Liver (tissue), 9 donors: ENCODE measurements around the gene ETV3. TPM values are rescaled to one million over a fixed set of nuclear protein-coding genes. Genes with fewer than 3 reads are reported as not detected.

Source experiments
- DNase-seq: peaks from one replicate; pipeline ENCODE4 v3.0.0-alpha.2; 2017; ENCODE audit warnings: low spot score
- H3K27ac ChIP-seq, 2 donors: one replicate each; pipeline ENCODE4 v1.7.0; 2013; ENCODE audit warnings: inconsistent platforms in 2 of 2, low read length in 2 of 2, control low read depth in 1 of 2, low read depth in 1 of 2, mild to moderate bottlenecking in 1 of 2
- H3K27me3 ChIP-seq, 4 donors: one replicate each; pipeline versions ENCODE4 v1.6.1 to v1.7.0; 2013; ENCODE audit warnings: low read length in 3 of 4, inconsistent platforms in 1 of 4, mild to moderate bottlenecking in 1 of 4, moderate library complexity in 1 of 4; ENCODE audit not compliant: control insufficient read depth in 4 of 4, insufficient read depth in 4 of 4
- H3K36me3 ChIP-seq, 4 donors: one replicate each; pipeline versions ENCODE4 v1.6.1 to v1.7.0; 2013; ENCODE audit warnings: low read length in 3 of 4, mild to moderate bottlenecking in 3 of 4, low read depth in 1 of 4, moderate library complexity in 1 of 4; ENCODE audit not compliant: control insufficient read depth in 4 of 4, insufficient read depth in 3 of 4
- H3K4me1 ChIP-seq, 4 donors: one replicate each; pipeline versions ENCODE4 v1.6.1 to v1.7.0; 2013; ENCODE audit warnings: low read length in 3 of 4, mild to moderate bottlenecking in 3 of 4, moderate library complexity in 1 of 4; ENCODE audit not compliant: control insufficient read depth in 4 of 4, insufficient read depth in 4 of 4
- H3K4me3 ChIP-seq, 3 donors: one replicate each; pipeline versions ENCODE4 v1.6.1 to v1.7.0; 2013; ENCODE audit warnings: low read length in 3 of 3, control low read depth in 1 of 3, low read depth in 1 of 3, mild to moderate bottlenecking in 1 of 3
- H3K9ac ChIP-seq, 2 donors: one replicate each; pipeline ENCODE4 v1.7.0; 2013; ENCODE audit warnings: low read length in 2 of 2, mild to moderate bottlenecking in 2 of 2, moderate library complexity in 2 of 2, control low read depth in 1 of 2, low read depth in 1 of 2
- H3K9me3 ChIP-seq, 4 donors: one replicate each; pipeline versions ENCODE4 v1.6.1 to v1.7.0; 2013; ENCODE audit warnings: low read length in 3 of 4; ENCODE audit not compliant: control insufficient read depth in 4 of 4
- ATF3 ChIP-seq: IDR thresholded peaks from 2 replicates; pipeline ENCODE4 v1.6.1; 2016; ENCODE audit warnings: antibody characterized with exemption
- CTCF ChIP-seq: fragments of 150-350 bp; IDR thresholded peaks from 2 replicates; pipeline ENCODE4 v1.5.1; 2017; ENCODE audit warnings: improper control_type of control experiment, low read depth, low read length; ENCODE audit not compliant: missing input control
- EGR1 ChIP-seq, 2 donors: IDR thresholded peaks; 2 replicates each; pipeline ENCODE4 v1.6.1; 2016 to 2018; ENCODE audit warnings: antibody characterized with exemption in 2 of 2, low read depth in 2 of 2
- FOXA1 ChIP-seq: IDR thresholded peaks from 2 replicates; pipeline ENCODE4 v1.6.1; 2016; ENCODE audit warnings: antibody characterized with exemption
- FOXA2 ChIP-seq: IDR thresholded peaks from 2 replicates; pipeline ENCODE4 v1.6.1; 2016; ENCODE audit warnings: antibody characterized with exemption
- GABPA ChIP-seq, 2 donors: IDR thresholded peaks in 1 of 2; conservative IDR thresholded peaks in 1 of 2; 2 replicates each; pipeline ENCODE4 v1.6.1; 2016; ENCODE audit warnings: antibody characterized with exemption in 2 of 2, mild to moderate bottlenecking in 1 of 2, moderate library complexity in 1 of 2
- HNF4G ChIP-seq: IDR thresholded peaks from 2 replicates; pipeline ENCODE4 v1.6.1; 2016; ENCODE audit warnings: antibody characterized with exemption
- JUND ChIP-seq, 2 donors: IDR thresholded peaks; 2 replicates each; pipeline ENCODE4 v1.6.1; 2016; ENCODE audit warnings: antibody characterized with exemption in 2 of 2
- MAX ChIP-seq: IDR thresholded peaks from 2 replicates; pipeline ENCODE4 v1.6.1; 2016; ENCODE audit warnings: antibody characterized with exemption
- NR2F2 ChIP-seq: IDR thresholded peaks from 2 replicates; pipeline ENCODE4 v1.6.1; 2016; ENCODE audit warnings: antibody characterized with exemption
- RAD21 ChIP-seq, 2 donors: IDR thresholded peaks; 2 replicates each; pipeline ENCODE4 v1.6.1; 2016; ENCODE audit warnings: antibody characterized with exemption in 2 of 2, mild to moderate bottlenecking in 2 of 2
- REST ChIP-seq: IDR thresholded peaks from 2 replicates; pipeline ENCODE4 v1.6.1; 2016; ENCODE audit warnings: antibody characterized with exemption, mild to moderate bottlenecking
- RXRA ChIP-seq, 2 donors: IDR thresholded peaks; 2 replicates each; pipeline ENCODE4 v1.6.1; 2017 to 2018; ENCODE audit warnings: antibody characterized with exemption in 2 of 2, mild to moderate bottlenecking in 1 of 2
- SP1 ChIP-seq: IDR thresholded peaks from 2 replicates; pipeline ENCODE4 v1.6.1; 2018; ENCODE audit warnings: antibody characterized with exemption, mild to moderate bottlenecking
- TAF1 ChIP-seq: conservative IDR thresholded peaks from 2 replicates; pipeline ENCODE4 v1.6.1; 2016; ENCODE audit warnings: antibody characterized with exemption, mild to moderate bottlenecking
- YY1 ChIP-seq: IDR thresholded peaks from 2 replicates; pipeline ENCODE4 v1.6.1; 2016; ENCODE audit warnings: antibody characterized with exemption, mild to moderate bottlenecking
- ZBTB33 ChIP-seq: IDR thresholded peaks from 2 replicates; pipeline ENCODE4 v1.6.1; 2016; ENCODE audit warnings: antibody characterized with exemption
- WGBS: extraction: QIAGEN DNeasy Blood & Tissue Kit; methylation state at CpG from one replicate; pipeline ENCODE4 v1.1.7; 2013; 5-methylcytosine and 5-hydroxymethylcytosine counted together
- polyA plus RNA-seq, 2 donors: library from polyadenylated mRNA; stranded (reverse) in 1 of 2; unstranded in 1 of 2; fragments of 200-250 nt in 1 of 2; fragments of >200 nt in 1 of 2; fragmentation: Nextera tagmentation in 1 of 2; extraction: Ambion mirVana in 1 of 2; gene quantifications; one replicate each; pipeline versions ENCODE4 v1.2.1 to v1.2.3, GENCODE V29; 2013 to 2015
- total RNA-seq, 2 donors: library from RNA; depleted of rRNA; stranded (reverse); fragments of >200 nt; gene quantifications; one replicate each; pipeline ENCODE4 v1.2.3, GENCODE V29; 2014
- donor health status: healthy.
- donor health status: healthy.
- donor health status: healthy.
- donor health status: healthy.
- donor health status: healthy.

ETV3 gene
- total and polyA plus RNA-seq, 4 donors, result 2.0 to 10.8 (median 5.3) TPM

- TF ChIP-seq YY1 (no peak), TAF1 (no peak)
- Histone ChIP-seq H3K9me3 (no peaks in the 10 kb centered on the region), H3K4me1 (no peaks in the 10 kb centered on the region), H3K4me3 (no peak overlapping the region), H3K27me3 (peaks cover 0 to 5% (median 2%) of the 10 kb centered on the region in 4 donors), H3K9ac (no peak overlapping the region), H3K36me3 (no peaks in the 10 kb centered on the region), H3K27ac (no peak overlapping the region)
- WGBS, result 66% methylated on average over 6 of the region's 6 CpGs
- DNase-seq, result no peak
These were observed 29.7 kb downstream of the ETV3 start for GRCh38 chr1:157108448-157108847.

GRCh38 chr1:157107702-157108101, 30.5 kb downstream of the ETV3 start:
- Histone ChIP-seq H3K9me3 (no peaks in the 10 kb centered on the region), H3K9ac (no peak overlapping the region), H3K4me1 (no peaks in the 10 kb centered on the region), H3K27me3 (peaks cover 0 to 5% (median 2%) of the 10 kb centered on the region in 4 donors), H3K27ac (no peak overlapping the region), H3K36me3 (no peaks in the 10 kb centered on the region), H3K4me3 (no peak overlapping the region)
- WGBS, result 37% methylated on average over 19 of the region's 19 CpGs
- TF ChIP-seq TAF1, result no peak
- no peak for TF ChIP-seq RXRA (IDR thresholded peaks at IDR 0.05)
- TF ChIP-seq JUND (IDR thresholded peaks at IDR 0.05), result no peak
- no peak for TF ChIP-seq FOXA2
- TF ChIP-seq YY1, result no peak
- no peak for TF ChIP-seq EGR1 (IDR thresholded peaks at IDR 0.05; ENCODE audit: low read depth in 2 of 2)
- TF ChIP-seq MAX, result no peak
- TF ChIP-seq CTCF, result no peak
- TF ChIP-seq SP1, result no peak
- no peak for TF ChIP-seq FOXA1
- no peak for TF ChIP-seq REST
- TF ChIP-seq RAD21 (IDR thresholded peaks at IDR 0.05), result no peak
- no peak for TF ChIP-seq HNF4G
- TF ChIP-seq NR2F2, result no peak
- TF ChIP-seq GABPA (IDR thresholded peaks at IDR 0.05 in 1 of 2, conservative IDR thresholded peaks at IDR 0.05 in 1 of 2), result no peak
- TF ChIP-seq ATF3, result no peak
- no peak for TF ChIP-seq ZBTB33
- no peak for DNase-seq
